ENCODE measurements around the gene BARD1.
"Not testable (repeated sequence)": the region's sequence is repeated elsewhere in the genome, so short reads cannot be mapped to it uniquely, and the experiment has no call there.

Gene BARD1

GRCh38 chr2:214809751-214810564, 475 bp upstream of the BARD1 start:
- Histone ChIP-seq H3K27ac (peak overlapping the region; percentile 93), H3K4me1 (peaks cover 34% of the 10 kb centered on the region), H3K4me3 (peak overlapping the region; percentile 90), H3K9me3 (0 out of 2 replicates have a peak, but pooled peaks cover under 1% of the 10 kb centered on the region), H3K9ac (peak overlapping the region; percentile 90), H3K36me3 (peaks cover 11% of the 10 kb centered on the region), H3K4me2 (peak overlapping the region; percentile 90), H4K20me1 (peaks cover 38% of the 10 kb centered on the region), H3K27me3 (no peaks in the 10 kb centered on the region)
- no peak for TF ChIP-seq Cebpa-rat (IDR thresholded peaks at IDR 0.05)

GRCh38 chr2:214807653-214808052, 1.8 kb downstream of the BARD1 start:
- H3K4me1 ChIP-seq, result peaks cover 34% of the 10 kb centered on the region
- H3K27ac ChIP-seq, result peak overlapping the region; percentile 93
- peak overlapping the region; percentile 90 for H3K9ac ChIP-seq
- H3K36me3 ChIP-seq, result peaks cover 26% of the 10 kb centered on the region
- TF ChIP-seq Cebpa-rat (IDR thresholded peaks at IDR 0.05), result no peak
- H3K9me3 ChIP-seq, result 0 out of 2 replicates have a peak, but pooled peaks cover 7% of the 10 kb centered on the region
- H4K20me1 ChIP-seq, result peaks cover 50% of the 10 kb centered on the region
- no peaks in the 10 kb centered on the region for H3K27me3 ChIP-seq
- H3K4me2 ChIP-seq, result peak overlapping the region; percentile 85
- H3K4me3 ChIP-seq, result peak overlapping the region; percentile 90

- Histone ChIP-seq H3K27ac (no peak overlapping the region), H4K20me1 (peaks cover 86% of the 10 kb centered on the region), H3K4me1 (peaks cover 16% of the 10 kb centered on the region)
Observed at GRCh38 chr2:214801768-214802397, 7.6 kb downstream of the BARD1 start.

GRCh38 chr2:214801068-214801467, 8.4 kb downstream of the BARD1 start:
- Histone ChIP-seq H3K36me3 (peaks cover 61% of the 10 kb centered on the region), H3K4me2 (no peak overlapping the region)

More at GRCh38 chr2:214801768-214802397, 7.6 kb downstream of the BARD1 start:
- no peak overlapping the region for H3K4me2 ChIP-seq
- H3K9me3 ChIP-seq, result 0 out of 2 replicates have a peak, but pooled peaks cover 7% of the 10 kb centered on the region
- no peak for TF ChIP-seq Cebpa-rat (IDR thresholded peaks at IDR 0.05)
- no peak overlapping the region for H3K4me3 ChIP-seq
- no peaks in the 10 kb centered on the region for H3K27me3 ChIP-seq
- peaks cover 59% of the 10 kb centered on the region for H3K36me3 ChIP-seq
- no peak overlapping the region for H3K9ac ChIP-seq

GRCh38 chr2:214800180-214800579, 9.3 kb downstream of the BARD1 start:
- Histone ChIP-seq H3K9me3 (0 out of 2 replicates have a peak, but pooled peaks cover 7% of the 10 kb centered on the region), H3K27me3 (no peaks in the 10 kb centered on the region), H3K36me3 (peaks cover 64% of the 10 kb centered on the region), H3K4me3 (no peak overlapping the region), H3K4me1 (no peaks in the 10 kb centered on the region), H3K4me2 (no peak overlapping the region), H3K27ac (no peak overlapping the region), H4K20me1 (peaks cover 75% of the 10 kb centered on the region), H3K9ac (no peak overlapping the region)
- TF ChIP-seq Cebpa-rat (IDR thresholded peaks at IDR 0.05), result no peak

More at GRCh38 chr2:214801068-214801467, 8.4 kb downstream of the BARD1 start:
- no peak overlapping the region for H3K4me3 ChIP-seq
- no peak for TF ChIP-seq Cebpa-rat (IDR thresholded peaks at IDR 0.05)
- no peak overlapping the region for H3K27ac ChIP-seq
- H3K4me1 ChIP-seq, result peaks cover 8% of the 10 kb centered on the region
- no peak overlapping the region for H3K9ac ChIP-seq
- H3K27me3 ChIP-seq, result no peaks in the 10 kb centered on the region
- 0 out of 2 replicates have a peak, but pooled peaks cover 7% of the 10 kb centered on the region for H3K9me3 ChIP-seq
- H4K20me1 ChIP-seq, result peaks cover 79% of the 10 kb centered on the region

GRCh38 chr2:214796911-214797310, 12.6 kb downstream of the BARD1 start:
- H3K36me3 ChIP-seq, result peaks cover 66% of the 10 kb centered on the region
- H4K20me1 ChIP-seq, result peaks cover 59% of the 10 kb centered on the region
- no peaks in the 10 kb centered on the region for H3K4me1 ChIP-seq

GRCh38 chr2:214783181-214783580, 26.3 kb downstream of the BARD1 start:
- H3K27me3 ChIP-seq, result not testable (repeated sequence)

More at GRCh38 chr2:214796911-214797310, 12.6 kb downstream of the BARD1 start:
- Histone ChIP-seq H3K9ac (no peak overlapping the region), H3K27me3 (no peaks in the 10 kb centered on the region), H3K4me2 (no peak overlapping the region), H3K9me3 (no peaks in the 10 kb centered on the region), H3K4me3 (no peak overlapping the region), H3K27ac (no peak overlapping the region)
- TF ChIP-seq Cebpa-rat (IDR thresholded peaks at IDR 0.05), result no peak

GRCh38 chr2:214782671-214783070, 26.8 kb downstream of the BARD1 start:
- Histone ChIP-seq H3K36me3 (peaks cover 83% of the 10 kb centered on the region), H3K4me2 (no peak overlapping the region), H3K9ac (no peak overlapping the region), H3K27me3 (no peaks in the 10 kb centered on the region), H4K20me1 (0 out of 2 replicates have a peak, but pooled peaks cover 3% of the 10 kb centered on the region), H3K4me3 (no peak overlapping the region), H3K9me3 (peaks cover 42% of the 10 kb centered on the region), H3K4me1 (no peaks in the 10 kb centered on the region), H3K27ac (no peak overlapping the region)
- TF ChIP-seq Cebpa-rat (IDR thresholded peaks at IDR 0.05), result no peak

More at GRCh38 chr2:214783181-214783580, 26.3 kb downstream of the BARD1 start:
- not testable (repeated sequence) for H3K4me2 ChIP-seq, H3K27ac ChIP-seq, H3K4me3 ChIP-seq, H4K20me1 ChIP-seq, H3K4me1 ChIP-seq, H3K9ac ChIP-seq
- peaks cover 40% of the 10 kb centered on the region for H3K9me3 ChIP-seq
- H3K36me3 ChIP-seq, result peaks cover 84% of the 10 kb centered on the region

GRCh38 chr2:214781226-214781625, 28.3 kb downstream of the BARD1 start:
- Histone ChIP-seq H3K36me3 (peaks cover 90% of the 10 kb centered on the region), H3K9ac (no peak overlapping the region), H3K27ac (no peak overlapping the region), H3K4me1 (no peaks in the 10 kb centered on the region), H3K9me3 (peaks cover 55% of the 10 kb centered on the region), H3K27me3 (no peaks in the 10 kb centered on the region), H3K4me2 (no peak overlapping the region), H4K20me1 (no peaks in the 10 kb centered on the region), H3K4me3 (no peak overlapping the region)
- no peak for TF ChIP-seq Cebpa-rat (IDR thresholded peaks at IDR 0.05)

GRCh38 chr2:214775971-214776370, 33.5 kb downstream of the BARD1 start:
- no peak for TF ChIP-seq Cebpa-rat (IDR thresholded peaks at IDR 0.05)
- H3K36me3 ChIP-seq, result peaks cover 75% of the 10 kb centered on the region
- no peaks in the 10 kb centered on the region for H3K4me1 ChIP-seq
- H3K9me3 ChIP-seq, result peaks cover 48% of the 10 kb centered on the region
- no peak overlapping the region for H3K9ac ChIP-seq
- no peak overlapping the region for H3K4me3 ChIP-seq
- no peak overlapping the region for H3K27ac ChIP-seq
- H3K27me3 ChIP-seq, result no peaks in the 10 kb centered on the region
- no peaks in the 10 kb centered on the region for H4K20me1 ChIP-seq
- H3K4me2 ChIP-seq, result no peak overlapping the region
